Loucy (cell line): ENCODE data around the gene VN1R5.
A peak's percentile ranks its signal among the peaks of the same experiment; 100 is the strongest.
"Not testable (repeated sequence)": the region's sequence is repeated elsewhere in the genome, so short reads cannot be mapped to it uniquely, and the experiment has no call there.

Experiments
- H2AFZ ChIP-seq: fragments of 200-600 bp; sonication (generic); 2 replicates; pipeline ENCODE4 v1.6.0; 2016; ENCODE audit warnings: antibody characterized with exemption, mild to moderate bottlenecking, low read length, moderate library complexity
- H3F3A ChIP-seq: fragments of 200-600 bp; 2 replicates; pipeline ENCODE4 v1.6.0; 2016; ENCODE audit warnings: antibody characterized with exemption, low read depth, mild to moderate bottlenecking
- H3K27me3 ChIP-seq: fragments of 200-600 bp; sonication (generic); 2 replicates; pipeline ENCODE4 v1.6.1; 2014; ENCODE audit warnings: low read length, mild to moderate bottlenecking; ENCODE audit not compliant: insufficient read depth, poor library complexity, severe bottlenecking
- H3K36me3 ChIP-seq: fragments of 200-600 bp; sonication (generic); 2 replicates; pipeline ENCODE4 v1.6.1; 2016; ENCODE audit warnings: low read length; ENCODE audit not compliant: insufficient read depth
- H3K4me1 ChIP-seq: fragments of 200-600 bp; sonication (generic); 2 replicates; pipeline ENCODE4 v1.5.1; 2014; ENCODE audit warnings: low read length, mild to moderate bottlenecking; ENCODE audit not compliant: insufficient read depth, poor library complexity, severe bottlenecking
- H3K4me2 ChIP-seq: fragments of 200-600 bp; sonication (generic); 2 replicates; pipeline ENCODE4 v1.6.0; 2014; ENCODE audit warnings: antibody characterized with exemption, low read length, low read depth, mild to moderate bottlenecking; ENCODE audit not compliant: poor library complexity, severe bottlenecking
- H3K4me3 ChIP-seq: fragments of 200-600 bp; sonication (generic); 2 replicates; pipeline ENCODE4 v1.5.1; 2014; ENCODE audit warnings: low read length, mild to moderate bottlenecking, mixed read lengths; ENCODE audit not compliant: poor library complexity, severe bottlenecking
- H3K79me2 ChIP-seq: fragments of 200-600 bp; sonication (generic); 2 replicates; pipeline ENCODE4 v1.6.1; 2014; ENCODE audit warnings: low read length; ENCODE audit not compliant: insufficient read depth
- H3K9ac ChIP-seq: fragments of 200-600 bp; sonication (generic); 2 replicates; pipeline ENCODE4 v1.6.0; 2014; ENCODE audit warnings: mild to moderate bottlenecking, low read depth, low read length, moderate library complexity; ENCODE audit not compliant: poor library complexity, severe bottlenecking
- H3K9me2 ChIP-seq: fragments of 200-600 bp; sonication (generic); replicated peaks from 2 replicates; pipeline ENCODE4 v1.6.1; 2016; ENCODE audit warnings: low read depth, low read length, mixed read lengths
- H3K9me3 ChIP-seq: fragments of 200-600 bp; sonication (generic); 2 replicates; pipeline ENCODE4 v1.6.1; 2014; ENCODE audit warnings: mild to moderate bottlenecking, antibody characterized with exemption, low read length, low read depth; ENCODE audit not compliant: insufficient read depth
- H4K20me1 ChIP-seq: fragments of 200-600 bp; sonication (generic); 2 replicates; pipeline ENCODE4 v1.6.0; 2014; ENCODE audit warnings: antibody characterized with exemption, low read length, mild to moderate bottlenecking; ENCODE audit not compliant: insufficient read depth, poor library complexity, severe bottlenecking
- CTCF ChIP-seq: fragments of 200-600 bp; sonication (generic); conservative IDR thresholded peaks from 2 replicates; pipeline ENCODE4 v1.5.1; 2014; ENCODE audit warnings: mild to moderate bottlenecking, antibody characterized with exemption, low read length
- EZH2phosphoT487 ChIP-seq: fragments of 200-600 bp; IDR thresholded peaks from 2 replicates; pipeline ENCODE4 v1.6.1; 2018; ENCODE audit warnings: antibody characterized with exemption, mild to moderate bottlenecking, moderate library complexity, borderline replicate concordance

VN1R5 gene

GRCh38 chr1:247281001-247281574, 25.2 kb downstream of the VN1R5 start:
- no peak for TF ChIP-seq CTCF
- no peak for TF ChIP-seq EZH2phosphoT487
- no peak overlapping the region for H2AFZ ChIP-seq
- no peaks in the 10 kb centered on the region for H4K20me1 ChIP-seq
- no peak overlapping the region for H3K4me3 ChIP-seq
- H3K4me2 ChIP-seq: no peak overlapping the region
- no peaks in the 10 kb centered on the region for H3K4me1 ChIP-seq
- H3K9me3 ChIP-seq: no peaks in the 10 kb centered on the region
- no peak overlapping the region for H3K9ac ChIP-seq
- no peaks in the 10 kb centered on the region for H3K9me2 ChIP-seq
- no peaks in the 10 kb centered on the region for H3K36me3 ChIP-seq
- no peaks in the 10 kb centered on the region for H3K79me2 ChIP-seq
- H3F3A ChIP-seq: no peaks in the 10 kb centered on the region
- H3K27me3 ChIP-seq: no peaks in the 10 kb centered on the region

- Histone ChIP-seq H3K9me3 (no peaks in the 10 kb centered on the region), H3K27me3 (no peaks in the 10 kb centered on the region), H3K36me3 (no peaks in the 10 kb centered on the region), H3K9me2 (no peaks in the 10 kb centered on the region), H4K20me1 (no peaks in the 10 kb centered on the region), H3K9ac (no peak overlapping the region), H3K4me1 (no peaks in the 10 kb centered on the region), H3F3A (no peaks in the 10 kb centered on the region), H3K4me3 (no peak overlapping the region), H3K79me2 (no peaks in the 10 kb centered on the region), H3K4me2 (no peak overlapping the region), H2AFZ (no peak overlapping the region)
- no peak for TF ChIP-seq EZH2phosphoT487
Measured at GRCh38 chr1:247286134-247286670, 30.3 kb downstream of the VN1R5 start.

- H3K4me3 ChIP-seq: no peak overlapping the region
- H3K4me1 ChIP-seq: no peaks in the 10 kb centered on the region
- no peaks in the 10 kb centered on the region for H3K9me3 ChIP-seq
- no peak overlapping the region for H3K9ac ChIP-seq
- no peaks in the 10 kb centered on the region for H4K20me1 ChIP-seq
- H3K36me3 ChIP-seq: no peaks in the 10 kb centered on the region
- H3K4me2 ChIP-seq: no peak overlapping the region
- no peaks in the 10 kb centered on the region for H3K9me2 ChIP-seq
- TF ChIP-seq EZH2phosphoT487 (no peak), CTCF (peak; percentile 29; the same call in 1 of the 2 replicates)
- no peaks in the 10 kb centered on the region for H3K27me3 ChIP-seq
- H3K79me2 ChIP-seq: no peaks in the 10 kb centered on the region
- no peaks in the 10 kb centered on the region for H3F3A ChIP-seq
- no peak overlapping the region for H2AFZ ChIP-seq
Measured at GRCh38 chr1:247287460-247287859, 31.6 kb downstream of the VN1R5 start.

- H3K4me3 ChIP-seq: no peak overlapping the region
- H3K4me2 ChIP-seq: no peak overlapping the region
- H3K27me3 ChIP-seq: no peaks in the 10 kb centered on the region
- H3K4me1 ChIP-seq: no peaks in the 10 kb centered on the region
- H3K9ac ChIP-seq: no peak overlapping the region
- no peaks in the 10 kb centered on the region for H3K9me2 ChIP-seq
- no peak overlapping the region for H2AFZ ChIP-seq
- no peaks in the 10 kb centered on the region for H3K9me3 ChIP-seq
- no peaks in the 10 kb centered on the region for H3K79me2 ChIP-seq
- no peak for TF ChIP-seq CTCF
- no peaks in the 10 kb centered on the region for H3K36me3 ChIP-seq
- H3F3A ChIP-seq: no peaks in the 10 kb centered on the region
- H4K20me1 ChIP-seq: no peaks in the 10 kb centered on the region
Measured at GRCh38 chr1:247288341-247288740, 32.5 kb downstream of the VN1R5 start.

GRCh38 chr1:247289274-247289892, 33.5 kb downstream of the VN1R5 start:
- not testable (repeated sequence) for H3K9me2 ChIP-seq, H3K9me3 ChIP-seq, H2AFZ ChIP-seq, H3K4me3 ChIP-seq, H3K4me1 ChIP-seq, H3K4me2 ChIP-seq, H4K20me1 ChIP-seq, H3K27me3 ChIP-seq, H3K36me3 ChIP-seq, H3K79me2 ChIP-seq, H3F3A ChIP-seq, H3K9ac ChIP-seq
